GM19324 (cell line): ENCODE results near the gene KCTD15.
"Not testable (repeated sequence)": the region's sequence is repeated elsewhere in the genome, so short reads cannot be mapped to it uniquely, and the experiment has no call there.

Experiments used
- ATAC-seq: cut with Tn5 transposase; IDR thresholded peaks from one replicate; pipeline ENCODE4 v1.9.1; 2021; ENCODE audit warnings: mild to moderate bottlenecking, moderate library complexity; ENCODE audit not compliant: unreplicated experiment, low FRiP score

Gene KCTD15

GRCh38 chr19:33812388-33813330, 16.0 kb downstream of the KCTD15 start:
- no peak for ATAC-seq

GRCh38 chr19:33813391-33814101, 16.9 kb downstream of the KCTD15 start:
- no peak for ATAC-seq

- ATAC-seq, result no peak
Measured at GRCh38 chr19:33814181-33815165, 17.8 kb downstream of the KCTD15 start.

GRCh38 chr19:33815380-33816340, 19.0 kb downstream of the KCTD15 start:
- no peak for ATAC-seq

GRCh38 chr19:33818411-33818810, 21.7 kb downstream of the KCTD15 start:
- no peak for ATAC-seq

GRCh38 chr19:33819078-33819477, 22.4 kb downstream of the KCTD15 start:
- ATAC-seq, result not testable (repeated sequence)

- ATAC-seq, result no peak
Measured at GRCh38 chr19:33819506-33819879, 22.8 kb downstream of the KCTD15 start.

- peak; percentile 63 for ATAC-seq
Measured at GRCh38 chr19:33819880-33820781, 23.5 kb downstream of the KCTD15 start.

GRCh38 chr19:33821871-33822270, 25.2 kb downstream of the KCTD15 start:
- ATAC-seq, result no peak

GRCh38 chr19:33823341-33823740, 26.7 kb downstream of the KCTD15 start:
- ATAC-seq, result no peak

- ATAC-seq, result no peak
Measured at GRCh38 chr19:33825556-33825955, 28.9 kb downstream of the KCTD15 start.

GRCh38 chr19:33826521-33826920, 29.9 kb downstream of the KCTD15 start:
- no peak for ATAC-seq

GRCh38 chr19:33828266-33829075, 31.8 kb downstream of the KCTD15 start:
- ATAC-seq, result no peak

- ATAC-seq, result no peak
Measured at GRCh38 chr19:33830264-33830663, 33.6 kb downstream of the KCTD15 start.

GRCh38 chr19:33831825-33832224, 35.2 kb downstream of the KCTD15 start:
- ATAC-seq, result no peak

GRCh38 chr19:33832633-33833032, 36.0 kb downstream of the KCTD15 start:
- ATAC-seq, result no peak

GRCh38 chr19:33840382-33840781, 43.7 kb downstream of the KCTD15 start:
- no peak for ATAC-seq

GRCh38 chr19:33840783-33841182, 44.1 kb downstream of the KCTD15 start:
- no peak for ATAC-seq
